Suprapubic skin (tissue), 3 donors: ENCODE results near the gene SLC41A1.

ENCODE experiments used
- EP300 ChIP-seq: sonication (generic); formaldehyde crosslinking; IDR thresholded peaks from one replicate; pipeline ENCODE4 v1.6.1; 2017; ENCODE audit warnings: antibody characterized with exemption
- TF ChIP-seq, protein P1 (sequence below), 2 donors: fragments of 200-600 bp in 1 of 2; fragments of 450-650 bp in 1 of 2; sonication (generic) in 1 of 2; IDR thresholded peaks; one replicate each; pipeline ENCODE4 v1.5.1; 2016 to 2019; ENCODE audit warnings: antibody characterized with exemption in 2 of 2, mild to moderate bottlenecking in 1 of 2, moderate library complexity in 1 of 2

DNA sequence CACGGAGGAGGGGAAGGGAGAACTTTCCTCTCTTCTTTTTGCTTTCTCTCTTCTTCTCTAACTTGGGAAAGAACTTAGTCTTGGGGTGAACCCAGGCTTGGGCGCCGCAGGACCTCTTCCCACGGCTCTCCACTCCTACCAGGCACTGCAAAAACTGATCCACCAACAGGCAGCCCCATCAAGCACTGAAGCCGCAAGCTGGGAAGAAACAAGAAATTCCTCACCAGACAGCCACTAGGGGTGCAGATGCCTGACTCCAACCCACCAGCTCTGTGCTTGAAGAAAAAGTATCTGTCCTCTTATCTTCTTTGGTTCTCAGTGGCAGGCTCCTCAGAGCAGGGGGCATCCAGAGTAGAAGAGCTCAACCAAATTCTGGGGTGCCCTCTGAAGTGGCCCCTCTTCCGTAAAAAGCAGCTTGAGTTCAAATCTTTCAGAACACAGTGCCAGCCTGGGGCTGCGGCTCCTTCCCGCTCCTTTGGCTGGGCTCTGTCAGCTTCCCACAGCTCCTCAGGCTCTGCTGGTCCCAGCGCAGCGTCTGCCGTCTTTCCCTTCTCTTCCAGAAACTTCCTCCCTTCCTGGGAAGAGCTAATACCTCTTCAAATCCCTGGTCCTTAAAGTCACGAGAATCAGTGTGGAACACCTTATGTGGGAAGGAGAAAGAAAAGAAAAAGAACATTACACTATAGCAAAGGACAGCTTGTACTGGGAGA is 2.4 kb downstream of the SLC41A1 start:
- TF ChIP-seq, protein P1, sequence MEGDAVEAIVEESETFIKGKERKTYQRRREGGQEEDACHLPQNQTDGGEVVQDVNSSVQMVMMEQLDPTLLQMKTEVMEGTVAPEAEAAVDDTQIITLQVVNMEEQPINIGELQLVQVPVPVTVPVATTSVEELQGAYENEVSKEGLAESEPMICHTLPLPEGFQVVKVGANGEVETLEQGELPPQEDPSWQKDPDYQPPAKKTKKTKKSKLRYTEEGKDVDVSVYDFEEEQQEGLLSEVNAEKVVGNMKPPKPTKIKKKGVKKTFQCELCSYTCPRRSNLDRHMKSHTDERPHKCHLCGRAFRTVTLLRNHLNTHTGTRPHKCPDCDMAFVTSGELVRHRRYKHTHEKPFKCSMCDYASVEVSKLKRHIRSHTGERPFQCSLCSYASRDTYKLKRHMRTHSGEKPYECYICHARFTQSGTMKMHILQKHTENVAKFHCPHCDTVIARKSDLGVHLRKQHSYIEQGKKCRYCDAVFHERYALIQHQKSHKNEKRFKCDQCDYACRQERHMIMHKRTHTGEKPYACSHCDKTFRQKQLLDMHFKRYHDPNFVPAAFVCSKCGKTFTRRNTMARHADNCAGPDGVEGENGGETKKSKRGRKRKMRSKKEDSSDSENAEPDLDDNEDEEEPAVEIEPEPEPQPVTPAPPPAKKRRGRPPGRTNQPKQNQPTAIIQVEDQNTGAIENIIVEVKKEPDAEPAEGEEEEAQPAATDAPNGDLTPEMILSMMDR (IDR thresholded peaks at IDR 0.05), result no peak
- no peak for TF ChIP-seq EP300
